Trophoblast cell (in vitro differentiated cells and primary cell): ENCODE results near the gene MTLN.

Experiments
- DNase-seq, 2 donors: peaks; one replicate each; pipeline ENCODE4 v3.0.0-alpha.2; 2016
- H2AFZ ChIP-seq: 2 replicates; pipeline ENCODE4 v1.6.1; 2013; ENCODE audit warnings: low read length, moderate library complexity, mild to moderate bottlenecking; ENCODE audit not compliant: insufficient read depth, poor library complexity
- H2AK5ac ChIP-seq: 2 replicates; pipeline ENCODE4 v1.6.1; 2013; ENCODE audit warnings: mild to moderate bottlenecking, low read length
- H2BK120ac ChIP-seq: 2 replicates; pipeline ENCODE4 v1.6.1; 2013; ENCODE audit warnings: low read length, mild to moderate bottlenecking, moderate library complexity; ENCODE audit not compliant: insufficient read depth, poor library complexity
- H2BK12ac ChIP-seq: 2 replicates; pipeline ENCODE4 v1.6.1; 2013; ENCODE audit warnings: mild to moderate bottlenecking, low read length, moderate library complexity
- H2BK5ac ChIP-seq: 2 replicates; pipeline ENCODE4 v1.6.1; 2013; ENCODE audit warnings: low read length, low read depth, moderate library complexity, mild to moderate bottlenecking; ENCODE audit not compliant: poor library complexity
- H3K14ac ChIP-seq: 2 replicates; pipeline ENCODE4 v1.6.1; 2013; ENCODE audit warnings: mild to moderate bottlenecking, low read length
- H3K18ac ChIP-seq: 2 replicates; pipeline ENCODE4 v1.6.1; 2013; ENCODE audit warnings: mild to moderate bottlenecking, low read length
- H3K23ac ChIP-seq: 2 replicates; pipeline ENCODE4 v1.6.1; 2013; ENCODE audit warnings: low read length
- H3K27ac ChIP-seq: 2 replicates; pipeline ENCODE4 v1.5.1; 2013; ENCODE audit warnings: low read depth, mild to moderate bottlenecking, inconsistent platforms, low read length, moderate library complexity
- H3K27me3 ChIP-seq: 2 replicates; pipeline ENCODE4 v1.6.1; 2013; ENCODE audit warnings: inconsistent platforms, mild to moderate bottlenecking, low read length, moderate library complexity; ENCODE audit not compliant: insufficient read depth
- H3K36me3 ChIP-seq, 2 experiments: 1 replicate in 1 of 2; 2 replicates in 1 of 2; pipeline ENCODE4 v1.6.1; 2013; ENCODE audit warnings: low read length in 2 of 2, mild to moderate bottlenecking in 2 of 2, moderate library complexity in 1 of 2; ENCODE audit not compliant: insufficient read depth in 2 of 2, control insufficient read depth in 1 of 2
- H3K4ac ChIP-seq: 2 replicates; pipeline ENCODE4 v1.6.1; 2013; ENCODE audit warnings: low read depth, mild to moderate bottlenecking, low read length, moderate library complexity
- H3K4me1 ChIP-seq, 2 experiments: 1 replicate in 1 of 2; 2 replicates in 1 of 2; pipeline ENCODE4 v1.6.1; 2013; ENCODE audit warnings: low read length in 2 of 2, mild to moderate bottlenecking in 2 of 2, moderate library complexity in 1 of 2; ENCODE audit not compliant: insufficient read depth in 2 of 2, control insufficient read depth in 1 of 2
- H3K4me2 ChIP-seq: 2 replicates; pipeline ENCODE4 v1.6.1; 2013; ENCODE audit warnings: inconsistent platforms, mild to moderate bottlenecking, low read length, moderate library complexity
- H3K4me3 ChIP-seq: 2 replicates; pipeline ENCODE4 v1.5.1; 2013; ENCODE audit warnings: mild to moderate bottlenecking, low read depth, low read length, inconsistent platforms
- H3K79me1 ChIP-seq: one replicate; pipeline ENCODE4 v1.6.1; 2013; ENCODE audit warnings: low read length
- H3K79me2 ChIP-seq: 2 replicates; pipeline ENCODE4 v1.6.1; 2013; ENCODE audit warnings: low read length, mild to moderate bottlenecking; ENCODE audit not compliant: control insufficient read depth, insufficient read depth, poor library complexity
- H3K9ac ChIP-seq: 2 replicates; pipeline ENCODE4 v1.6.1; 2013; ENCODE audit warnings: mild to moderate bottlenecking, low read length
- H3K9me3 ChIP-seq: 2 replicates; pipeline ENCODE4 v1.6.1; 2013; ENCODE audit warnings: low read depth, mild to moderate bottlenecking, control low read depth, inconsistent platforms, low read length; ENCODE audit not compliant: insufficient read depth
- H4K12ac ChIP-seq: 2 replicates; pipeline ENCODE4 v1.6.1; 2013; ENCODE audit warnings: low read depth, mild to moderate bottlenecking, low read length, moderate library complexity
- H4K8ac ChIP-seq: 2 replicates; pipeline ENCODE4 v1.6.1; 2013; ENCODE audit warnings: low read depth, mild to moderate bottlenecking, low read length, moderate library complexity
- H4K91ac ChIP-seq: one replicate; pipeline ENCODE4 v1.6.1; 2013; ENCODE audit warnings: low read depth, mild to moderate bottlenecking, low read length, moderate library complexity
- WGBS: extraction: QIAGEN DNeasy Blood & Tissue Kit; methylation state at CpG from one replicate; pipeline ENCODE4 v1.1.7; 2013; ENCODE audit warnings: missing lambda C conversion rate; ENCODE audit not compliant: insufficient read length, insufficient coverage; ENCODE audit errors: extremely low coverage; 5-methylcytosine and 5-hydroxymethylcytosine counted together

MTLN gene

GRCh38 chr2:110216803-110217202, 4.5 kb upstream of the MTLN start:
- Histone ChIP-seq H2AK5ac (no peak overlapping the region), H3K18ac (no peak overlapping the region), H3K9me3 (no peaks in the 10 kb centered on the region), H2BK5ac (no peak overlapping the region), H2BK12ac (no peak overlapping the region), H4K12ac (no peak overlapping the region), H3K36me3 (no peaks in the 10 kb centered on the region), H3K27me3 (no peaks in the 10 kb centered on the region), H2AFZ (no peak overlapping the region), H3K79me2 (peaks cover 3% of the 10 kb centered on the region), H3K23ac (no peak overlapping the region), H3K4me1 (no peaks in the 10 kb centered on the region), H3K4me3 (no peak overlapping the region), H3K9ac (no peak overlapping the region), H4K8ac (no peak overlapping the region), H3K14ac (no peak overlapping the region), H3K4me2 (no peak overlapping the region), H3K4ac (no peak overlapping the region), H4K91ac (no peak overlapping the region), H2BK120ac (no peak overlapping the region), H3K27ac (no peak overlapping the region), H3K79me1 (peaks cover 4% of the 10 kb centered on the region)
- no peak for DNase-seq

GRCh38 chr2:110216199-110216598, 3.9 kb upstream of the MTLN start:
- no peak for DNase-seq
- Histone ChIP-seq H3K4ac (no peak overlapping the region), H4K12ac (no peak overlapping the region), H3K18ac (no peak overlapping the region), H3K4me2 (no peak overlapping the region), H3K9me3 (no peaks in the 10 kb centered on the region), H3K27me3 (no peaks in the 10 kb centered on the region), H2AK5ac (no peak overlapping the region), H3K27ac (no peak overlapping the region), H3K23ac (no peak overlapping the region), H3K79me2 (peaks cover 3% of the 10 kb centered on the region), H3K9ac (no peak overlapping the region), H2BK12ac (no peak overlapping the region), H2BK120ac (no peak overlapping the region), H2BK5ac (no peak overlapping the region), H3K4me1 (peaks cover 0 to 2% of the 10 kb centered on the region in 2 experiments), H2AFZ (no peak overlapping the region), H3K36me3 (no peaks in the 10 kb centered on the region), H3K4me3 (no peak overlapping the region), H4K91ac (no peak overlapping the region), H4K8ac (no peak overlapping the region), H3K14ac (no peak overlapping the region), H3K79me1 (peaks cover 4% of the 10 kb centered on the region)
- WGBS = no CpG with 5 or more reads among the region's 3 CpGs

GRCh38 chr2:110215566-110216158, 3.3 kb upstream of the MTLN start:
- no peak overlapping the region for H4K12ac ChIP-seq
- H3K36me3 ChIP-seq = peaks cover 3% of the 10 kb centered on the region in 2 experiments
- no peak overlapping the region for H3K23ac ChIP-seq
- no peak overlapping the region for H3K4ac ChIP-seq
- H3K18ac ChIP-seq = no peak overlapping the region
- peaks cover 3% of the 10 kb centered on the region for H3K79me2 ChIP-seq
- WGBS = no CpG with 5 or more reads among the region's 4 CpGs
- no peak overlapping the region for H4K91ac ChIP-seq
- H3K9me3 ChIP-seq = no peaks in the 10 kb centered on the region
- no peak overlapping the region for H3K27ac ChIP-seq
- no peak overlapping the region for H4K8ac ChIP-seq
- peak in 1 of 2 donors; percentile 5 for DNase-seq
- no peak overlapping the region for H2AK5ac ChIP-seq
- no peak overlapping the region for H2BK12ac ChIP-seq
- H3K9ac ChIP-seq = no peak overlapping the region
- H2AFZ ChIP-seq = no peak overlapping the region
- no peak overlapping the region for H2BK120ac ChIP-seq
- H3K4me3 ChIP-seq = no peak overlapping the region
- H3K4me2 ChIP-seq = no peak overlapping the region
- peaks cover 0 to 2% of the 10 kb centered on the region in 2 experiments for H3K4me1 ChIP-seq
- H3K79me1 ChIP-seq = peaks cover 4% of the 10 kb centered on the region
- H2BK5ac ChIP-seq = no peak overlapping the region
- H3K14ac ChIP-seq = no peak overlapping the region
- H3K27me3 ChIP-seq = no peaks in the 10 kb centered on the region

GRCh38 chr2:110215091-110215490, 2.7 kb upstream of the MTLN start:
- Histone ChIP-seq H3K27me3 (no peaks in the 10 kb centered on the region), H3K27ac (no peak overlapping the region), H3K14ac (no peak overlapping the region), H2AFZ (no peak overlapping the region), H3K18ac (no peak overlapping the region), H3K4me1 (peaks cover 0 to 2% of the 10 kb centered on the region in 2 experiments), H2AK5ac (no peak overlapping the region), H3K4ac (no peak overlapping the region), H3K36me3 (peaks cover 3 to 4% of the 10 kb centered on the region in 2 experiments), H3K79me1 (peaks cover 4% of the 10 kb centered on the region), H4K8ac (no peak overlapping the region), H2BK5ac (no peak overlapping the region), H3K23ac (no peak overlapping the region), H4K12ac (no peak overlapping the region), H2BK120ac (no peak overlapping the region), H2BK12ac (no peak overlapping the region), H3K4me2 (no peak overlapping the region), H3K4me3 (no peak overlapping the region), H4K91ac (no peak overlapping the region), H3K9ac (no peak overlapping the region), H3K9me3 (no peaks in the 10 kb centered on the region), H3K79me2 (peaks cover 3% of the 10 kb centered on the region)
- WGBS = no CpG with 5 or more reads among the region's 2 CpGs
- DNase-seq = no peak
